Measurements from ENCODE around the gene HTR2C.

- TF ChIP-seq EZH2phosphoT487 (IDR thresholded peaks at IDR 0.05) (no peak), CTCF (IDR thresholded peaks at IDR 0.05) (no peak)
Observed at GRCh38 chrX:114889481-114889880, 305.6 kb downstream of the HTR2C start.
